GM21723 (cell line): ENCODE measurements around the gene THAP4.

ENCODE experiments used
- ATAC-seq: cut with Tn5 transposase; IDR thresholded peaks from one replicate; pipeline ENCODE4 v1.9.1; 2021; ENCODE audit warnings: mild to moderate bottlenecking, moderate library complexity; ENCODE audit not compliant: unreplicated experiment

THAP4 gene, protein sequence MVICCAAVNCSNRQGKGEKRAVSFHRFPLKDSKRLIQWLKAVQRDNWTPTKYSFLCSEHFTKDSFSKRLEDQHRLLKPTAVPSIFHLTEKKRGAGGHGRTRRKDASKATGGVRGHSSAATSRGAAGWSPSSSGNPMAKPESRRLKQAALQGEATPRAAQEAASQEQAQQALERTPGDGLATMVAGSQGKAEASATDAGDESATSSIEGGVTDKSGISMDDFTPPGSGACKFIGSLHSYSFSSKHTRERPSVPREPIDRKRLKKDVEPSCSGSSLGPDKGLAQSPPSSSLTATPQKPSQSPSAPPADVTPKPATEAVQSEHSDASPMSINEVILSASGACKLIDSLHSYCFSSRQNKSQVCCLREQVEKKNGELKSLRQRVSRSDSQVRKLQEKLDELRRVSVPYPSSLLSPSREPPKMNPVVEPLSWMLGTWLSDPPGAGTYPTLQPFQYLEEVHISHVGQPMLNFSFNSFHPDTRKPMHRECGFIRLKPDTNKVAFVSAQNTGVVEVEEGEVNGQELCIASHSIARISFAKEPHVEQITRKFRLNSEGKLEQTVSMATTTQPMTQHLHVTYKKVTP

DNA sequence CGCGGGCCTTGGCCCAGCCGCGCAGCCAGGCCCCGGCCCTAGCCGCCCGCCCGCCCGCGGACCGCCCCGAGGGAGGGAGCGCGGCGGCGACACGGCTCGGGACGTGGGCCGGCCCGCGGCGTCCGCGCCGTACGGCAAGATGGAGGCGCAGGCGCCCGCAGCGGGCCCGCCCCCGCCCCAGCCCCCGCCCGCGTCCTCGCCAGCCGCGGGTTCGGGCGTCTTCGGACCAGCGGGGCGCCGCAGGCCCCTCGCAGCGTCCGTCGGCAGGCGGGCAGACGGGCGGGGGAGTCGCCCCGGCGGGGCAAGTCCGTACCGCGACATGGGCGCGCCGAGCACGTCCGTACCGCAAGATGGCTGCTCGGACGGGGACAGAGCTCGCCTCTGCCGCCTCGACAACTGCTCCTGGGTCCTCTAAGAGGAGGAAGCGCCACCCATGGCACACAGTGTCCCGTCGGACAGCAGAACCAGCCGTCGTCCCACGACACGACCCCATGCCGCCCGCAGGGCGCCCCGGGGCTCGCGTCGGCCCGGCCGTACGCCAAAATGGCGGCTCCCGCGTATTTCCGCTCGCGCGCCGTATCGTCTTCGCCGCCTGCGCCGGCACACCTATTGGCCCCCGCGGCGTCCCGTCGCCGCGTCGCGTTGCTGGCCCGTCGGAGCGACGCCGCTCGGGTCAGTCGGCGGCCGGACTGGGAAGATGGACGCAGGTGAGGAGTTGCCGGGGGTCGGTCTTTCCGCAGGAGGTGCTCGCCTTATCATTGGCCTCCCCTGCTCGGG, at the start of gene THAP4, which contains the start of gene ATG4B:
Gene THAP4 (minus strand): TSS at position 141 of the 777 bp plus-strand sequence. CDS start 141 bp downstream, outside the sequence.
Gene ATG4B (plus strand): TSS at position 676 of the 777 bp plus-strand sequence. CDS start 22 bp downstream, at position 698.
- ATAC-seq: peak; percentile 62

DNA sequence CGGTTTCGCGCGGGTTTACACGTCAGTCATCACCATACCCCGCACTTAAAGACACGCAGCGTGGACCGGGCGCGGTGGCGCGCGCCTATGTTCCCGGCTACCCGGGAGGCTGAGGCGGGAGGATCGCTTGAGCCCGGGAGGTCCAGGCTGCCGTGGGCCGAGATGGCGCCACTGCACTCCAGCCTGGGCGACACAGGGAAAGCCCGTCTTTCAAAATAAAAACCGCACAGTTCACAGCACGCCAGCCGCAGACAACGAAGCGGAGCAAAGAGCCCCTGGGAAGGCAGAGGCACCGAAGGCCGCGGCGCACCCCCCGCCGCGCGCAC, 49.3 kb upstream of the THAP4 start:
- ATAC-seq: peak; percentile 22

DNA sequence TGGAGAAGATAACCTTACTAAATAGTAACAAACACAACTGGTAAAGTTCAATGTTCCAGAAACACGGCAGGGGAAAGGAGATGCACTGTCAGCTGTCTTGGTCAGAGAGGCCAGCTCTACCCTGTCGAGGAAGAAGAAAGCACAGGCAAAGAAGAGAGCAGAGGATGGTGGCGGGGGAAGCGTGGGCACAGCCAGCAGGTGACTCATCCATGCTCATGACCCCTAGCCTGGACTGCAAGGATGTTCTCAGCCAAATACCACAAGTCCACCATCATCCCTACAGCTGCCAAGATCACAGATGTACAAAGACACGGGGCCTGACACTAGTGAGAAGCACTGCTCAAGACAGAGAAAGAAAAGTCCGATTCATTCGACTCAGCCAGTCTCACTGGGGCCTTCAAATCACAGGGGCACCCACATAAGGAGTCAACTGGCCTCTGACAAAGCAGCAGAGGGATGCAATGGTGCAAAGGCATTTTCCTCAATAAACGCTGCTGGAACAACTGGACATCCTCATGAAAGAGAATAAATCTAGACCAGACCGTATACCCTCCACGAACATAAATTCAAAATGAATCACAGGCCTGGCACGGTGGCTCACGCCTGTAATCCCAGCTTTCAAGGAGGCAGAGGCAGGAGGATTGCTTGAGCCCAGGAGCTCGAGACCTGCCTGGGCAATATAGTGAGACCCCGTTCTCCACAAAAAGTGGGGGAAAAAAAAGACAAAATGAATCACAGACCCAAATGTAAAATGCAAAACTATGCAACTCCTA, 44.1 kb upstream of the THAP4 start:
- no peak for ATAC-seq

DNA sequence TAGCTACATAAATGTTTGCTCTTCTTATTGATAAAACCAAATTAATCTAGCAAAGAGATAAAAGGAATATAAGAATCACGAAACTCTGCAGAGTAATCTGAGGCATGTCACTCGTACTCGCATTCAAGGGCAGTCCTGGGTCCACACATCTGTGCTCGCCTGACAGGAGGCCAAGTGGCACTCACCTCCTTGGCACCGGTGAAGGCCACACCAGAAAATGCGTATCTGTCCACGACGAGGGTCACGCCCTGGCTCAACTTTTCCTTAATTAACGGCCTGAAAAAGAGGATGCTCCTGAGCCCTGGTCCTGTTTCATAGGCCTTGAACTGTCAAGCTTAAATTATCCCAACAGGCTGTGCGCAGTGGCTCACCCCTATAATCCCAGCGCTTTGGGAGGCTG, 43.1 kb upstream of the THAP4 start:
- ATAC-seq: no peak

DNA sequence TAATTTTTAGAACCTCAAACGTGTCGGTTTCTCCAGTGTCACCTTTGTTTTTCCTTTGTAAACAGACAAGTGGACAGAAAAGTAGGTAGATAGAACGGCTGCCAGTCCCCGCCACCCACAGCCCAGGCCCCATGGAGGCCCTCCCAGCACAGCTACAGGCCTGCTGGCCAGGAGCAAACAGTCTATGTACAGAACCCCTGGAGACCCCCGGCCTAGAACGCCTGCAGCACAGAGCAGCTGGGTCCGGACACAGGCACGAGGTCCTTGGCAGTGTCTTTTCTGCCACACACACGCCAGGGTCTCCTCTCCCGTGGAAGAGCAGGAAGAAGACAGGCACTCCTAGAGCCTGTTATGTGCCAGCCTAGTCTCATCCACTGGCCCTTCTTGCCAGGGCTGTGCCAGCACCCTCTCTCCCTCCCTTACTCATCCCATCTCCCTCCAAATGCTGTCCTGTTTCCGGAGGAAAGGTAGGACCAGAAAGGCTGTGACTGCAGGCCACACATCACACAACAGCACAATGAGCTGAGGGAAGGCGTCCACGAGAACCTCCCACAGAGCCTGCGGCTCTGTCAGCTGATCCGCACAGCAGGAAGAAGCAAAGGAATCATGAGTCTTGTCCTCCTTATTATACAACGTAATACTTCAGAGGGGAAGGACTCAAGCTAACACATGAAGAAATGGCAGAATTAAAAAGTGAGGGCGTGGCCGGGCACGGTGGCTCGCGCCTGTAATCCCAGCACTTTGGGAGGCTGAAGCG, 42.0 kb upstream of the THAP4 start:
- no peak for ATAC-seq

DNA sequence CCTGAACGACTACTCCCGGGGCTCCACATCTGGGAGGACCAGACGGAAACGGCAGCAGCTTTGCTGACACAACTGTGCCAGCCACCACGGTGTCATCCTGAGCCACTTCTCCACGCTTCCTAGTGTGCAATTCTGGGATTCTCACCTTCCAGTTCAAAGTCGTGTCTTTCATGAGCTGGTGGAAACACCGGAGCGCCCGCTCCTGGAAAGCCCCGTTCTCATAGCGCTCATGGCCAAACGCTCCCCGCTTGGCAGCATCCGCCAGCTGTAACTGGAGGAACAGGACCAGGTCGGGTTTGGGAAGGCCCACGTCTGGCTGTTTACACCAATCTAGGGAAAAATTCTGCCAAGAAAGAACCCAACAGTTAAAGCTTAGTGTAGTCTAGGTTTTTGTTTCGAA, 41.3 kb upstream of the THAP4 start:
- ATAC-seq: no peak

DNA sequence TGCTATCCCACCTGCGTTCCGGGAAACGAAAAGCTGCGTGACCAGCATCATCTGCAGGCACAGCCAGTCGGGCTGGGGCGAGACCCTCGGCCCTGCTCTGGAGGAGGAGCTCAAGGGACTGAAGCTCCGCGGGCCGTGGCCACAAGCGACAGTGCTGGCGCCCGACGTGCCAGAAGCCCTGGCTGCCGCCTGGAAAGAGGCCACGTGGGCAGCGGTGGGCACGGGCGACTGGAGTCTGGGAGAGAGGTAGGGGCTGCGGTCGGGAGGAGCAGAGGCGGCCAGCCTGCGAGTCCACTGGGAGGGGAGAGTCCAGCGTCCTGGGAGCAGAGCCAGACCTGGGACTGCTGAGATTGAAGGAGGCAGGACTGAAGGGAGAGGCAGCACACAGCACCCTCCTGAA, 40.4 kb upstream of the THAP4 start:
- no peak for ATAC-seq

DNA sequence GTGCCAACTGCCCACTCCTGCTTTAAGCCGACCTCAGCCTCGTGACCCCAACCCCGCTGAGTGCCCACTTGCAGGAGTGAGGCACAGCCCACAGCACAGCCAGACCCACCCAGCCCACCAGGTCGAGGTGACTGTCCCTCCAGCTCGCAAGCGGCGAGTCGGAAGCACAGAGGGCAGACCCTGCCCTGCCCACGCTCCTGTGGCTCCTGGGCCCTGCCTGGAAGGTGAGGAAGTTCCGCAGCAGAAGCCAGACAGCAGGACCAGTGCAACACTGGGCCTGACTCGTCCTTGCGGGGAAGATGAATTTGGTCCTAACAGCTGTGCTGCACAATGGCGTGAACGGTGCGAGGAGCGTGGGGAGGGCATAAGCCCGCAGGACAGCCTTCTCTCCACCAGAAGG, 39.7 kb upstream of the THAP4 start:
- ATAC-seq: no peak

DNA sequence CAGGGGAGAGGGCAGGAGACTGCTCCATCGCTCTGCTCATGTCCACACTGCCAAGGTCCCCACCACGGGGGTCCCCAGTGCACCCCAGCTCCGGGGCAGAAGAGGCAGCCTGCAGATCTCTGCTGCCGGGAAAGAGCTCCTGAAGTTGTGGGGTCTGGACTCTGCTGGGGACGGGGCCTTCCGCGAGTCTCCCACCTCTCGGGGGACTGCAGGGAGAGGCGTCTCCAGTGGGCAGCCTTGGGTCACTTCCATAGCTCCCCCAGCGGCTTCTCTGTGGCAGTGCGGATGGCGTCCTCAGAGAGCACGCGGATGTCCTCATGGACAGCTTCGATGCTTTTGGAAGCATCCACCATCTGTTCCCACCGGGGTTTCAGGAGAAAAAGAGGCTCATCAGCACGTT, 38.9 kb upstream of the THAP4 start:
- ATAC-seq: no peak

DNA sequence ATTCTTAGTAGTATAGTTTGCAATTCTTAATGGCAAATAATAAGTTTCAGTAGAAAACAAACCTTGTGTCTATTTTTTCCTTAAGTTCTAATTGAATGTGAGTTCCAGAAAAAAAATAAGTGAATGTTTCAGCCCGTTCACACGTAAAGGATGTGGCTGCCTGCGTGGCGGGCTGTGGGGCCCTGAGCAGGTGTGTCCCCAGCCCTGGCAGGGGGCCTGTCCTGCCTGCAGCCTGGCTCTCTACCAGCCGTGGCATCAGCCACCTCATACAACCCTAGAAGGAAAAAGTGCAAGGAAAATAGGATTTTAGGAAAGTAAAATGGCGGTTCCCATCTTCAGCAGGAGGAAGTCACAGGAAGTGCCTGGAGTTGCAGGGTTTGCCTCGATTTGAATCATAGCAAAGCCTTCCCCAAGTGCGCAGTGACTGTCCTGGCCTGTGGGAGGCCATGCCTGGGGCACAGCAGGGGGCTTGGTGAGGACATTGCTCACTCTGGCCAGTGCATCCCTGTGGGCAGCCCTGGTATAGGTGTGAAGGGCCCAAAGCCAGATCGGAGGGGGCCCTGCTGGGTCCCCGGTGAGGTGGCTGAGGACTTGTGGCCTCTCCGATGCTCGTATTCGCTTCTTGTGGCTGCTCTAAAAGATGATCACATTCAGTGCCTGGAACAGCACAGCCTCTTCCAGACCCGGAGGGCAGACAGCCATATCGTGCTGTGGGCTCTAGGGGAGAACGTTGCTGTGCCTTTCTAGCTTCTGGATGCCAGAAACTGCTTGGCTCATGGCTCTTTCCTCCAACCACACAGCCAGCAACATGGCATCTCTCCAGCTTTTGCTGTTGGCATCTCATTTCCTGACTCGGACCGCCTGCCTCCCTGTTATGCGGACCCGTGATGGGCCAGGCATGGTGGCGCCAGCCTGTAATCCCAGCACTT, 37.1 kb upstream of the THAP4 start:
- no peak for ATAC-seq

DNA sequence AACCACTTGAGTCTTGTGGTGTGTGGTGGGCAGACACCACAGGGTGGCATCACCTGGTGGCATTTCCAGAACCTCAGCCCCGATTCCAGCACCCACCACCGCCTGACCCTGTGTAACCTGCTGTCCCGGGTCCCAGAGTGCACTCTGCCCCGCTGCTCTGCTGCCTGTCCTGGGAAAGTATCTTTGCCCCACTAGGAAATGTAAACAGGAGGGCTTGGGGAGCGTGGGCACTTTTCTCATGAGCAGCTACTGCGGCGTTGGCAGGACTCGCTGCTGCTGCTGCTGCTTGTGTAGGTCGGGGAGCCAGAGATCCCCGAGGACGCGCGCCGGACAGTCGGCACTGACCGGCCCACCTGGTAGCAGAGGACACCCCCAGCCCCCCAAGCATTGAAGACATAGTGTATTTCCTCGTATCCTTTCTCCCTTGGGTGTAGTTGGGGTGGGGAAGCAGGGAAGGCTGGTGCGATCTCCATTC, 36.3 kb upstream of the THAP4 start:
- no peak for ATAC-seq

DNA sequence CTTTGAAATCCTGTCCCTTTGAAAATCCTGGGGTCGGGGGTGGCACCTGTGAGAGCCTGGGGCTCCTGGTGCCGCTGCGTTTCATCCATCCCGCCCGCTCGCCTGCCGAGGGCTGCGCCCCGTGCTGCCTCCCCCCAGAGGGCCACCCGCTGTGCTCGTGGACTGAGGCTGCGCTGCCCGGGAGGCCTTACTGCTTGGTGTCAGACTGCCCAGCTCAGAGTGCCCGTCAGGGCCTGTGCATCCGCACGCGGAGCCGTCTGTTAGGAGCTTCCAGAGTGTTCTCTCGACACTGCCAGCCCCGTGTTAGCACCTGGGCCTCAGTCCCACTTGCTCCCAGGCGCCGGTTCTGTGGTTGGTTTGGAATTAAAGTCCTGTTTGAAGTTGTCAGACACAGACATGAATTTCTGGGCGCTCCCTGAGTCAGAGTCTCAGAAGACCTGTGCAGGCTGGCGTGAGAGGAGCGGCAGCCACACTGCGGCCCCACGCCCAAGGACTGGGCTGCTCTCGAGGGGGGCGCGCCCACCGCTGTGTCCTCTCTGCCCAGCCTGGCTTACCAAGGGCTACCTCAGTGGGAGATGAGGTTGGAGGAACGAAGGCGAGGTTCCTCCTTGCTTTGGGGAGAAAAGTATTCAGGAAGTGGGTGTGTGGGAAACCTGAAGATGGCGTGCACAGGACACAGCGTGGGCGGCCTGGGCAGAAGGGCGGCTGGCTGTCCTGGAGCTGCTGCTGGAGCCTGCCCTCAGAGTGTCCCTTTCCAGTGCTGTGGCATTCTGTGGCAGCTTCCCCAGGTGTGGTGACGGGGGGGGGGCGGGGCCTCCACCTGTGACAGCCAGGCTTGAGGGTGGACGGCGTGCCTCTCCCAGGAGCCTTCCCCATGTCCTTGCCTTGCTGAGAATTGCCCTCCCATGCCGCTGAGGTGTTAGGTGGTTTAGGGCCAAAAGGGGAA, 35.6 kb upstream of the THAP4 start:
- ATAC-seq: no peak

DNA sequence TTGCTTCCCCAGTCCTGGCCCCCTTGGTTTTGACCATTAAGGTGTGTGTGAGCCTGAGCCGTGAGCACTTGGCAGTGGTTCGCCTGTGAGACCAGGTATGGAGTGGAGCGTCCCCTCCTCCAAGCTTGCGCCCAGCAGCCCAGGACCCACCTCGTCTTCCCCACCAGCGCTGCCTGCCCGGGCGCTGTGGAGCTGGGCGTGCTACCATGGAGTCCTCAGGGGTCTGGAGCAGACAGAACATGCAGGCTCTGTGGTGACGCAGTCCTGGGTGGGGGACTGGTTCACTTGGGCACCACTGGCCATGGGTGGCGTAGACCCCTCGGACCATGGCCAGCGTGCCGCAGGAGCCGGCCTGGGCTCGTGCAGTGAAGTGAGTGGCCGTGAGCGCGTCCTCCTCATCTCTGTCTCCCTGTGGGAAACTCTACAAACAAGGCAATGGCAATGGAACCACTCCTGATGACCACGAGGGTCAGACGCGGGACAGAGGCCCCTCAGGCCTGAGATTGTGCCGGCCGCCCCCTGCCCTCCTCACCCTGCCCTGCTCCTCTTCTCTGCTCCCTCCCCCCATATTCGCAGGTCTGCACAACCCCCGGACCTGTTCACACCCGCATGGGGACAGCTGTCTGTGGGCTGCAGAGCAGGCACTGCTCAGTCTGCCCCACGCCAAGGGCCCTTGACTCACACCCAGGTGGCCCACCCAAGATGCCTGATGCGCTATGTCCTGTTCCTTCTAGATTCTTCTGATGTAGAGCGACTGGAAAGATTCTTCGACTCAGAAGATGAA, 34.7 kb upstream of the THAP4 start:
- ATAC-seq: no peak

DNA sequence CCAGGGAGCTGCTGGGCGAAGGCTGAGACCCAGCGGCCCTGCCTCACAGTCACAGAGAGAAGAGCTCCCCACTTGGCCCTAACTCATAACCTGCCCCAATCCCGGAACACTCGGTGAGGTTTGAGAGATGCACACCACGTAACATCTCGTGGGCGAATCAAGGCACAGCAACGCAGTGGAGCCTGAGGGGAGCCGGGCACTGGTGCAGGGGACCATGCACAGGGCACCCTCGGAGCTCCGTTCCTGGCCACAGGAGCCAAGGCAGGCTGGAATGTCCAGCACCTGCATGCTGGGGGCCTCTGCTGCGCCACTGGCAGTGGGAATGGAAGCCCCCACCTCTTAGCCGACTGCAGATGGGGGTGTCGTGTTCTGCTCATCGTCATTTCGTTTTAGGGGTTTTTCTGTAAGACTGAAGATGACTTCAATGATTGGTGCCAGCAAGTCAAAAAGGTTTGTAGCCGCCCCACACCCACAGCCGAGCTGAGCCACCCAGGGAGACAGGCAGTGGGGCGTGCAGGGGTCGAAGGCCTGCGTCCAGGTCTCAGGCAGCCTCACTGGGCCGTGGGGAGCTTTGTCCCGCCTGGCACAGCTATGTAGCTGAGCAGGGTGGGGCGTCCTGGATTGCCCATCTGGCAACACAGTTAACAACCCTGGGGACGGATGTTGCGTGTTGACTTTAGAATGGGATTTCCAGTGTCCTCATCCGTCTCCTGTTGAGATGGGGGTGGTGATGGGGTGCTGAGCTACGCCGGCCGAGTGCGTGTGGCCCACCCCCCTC, 33.6 kb upstream of the THAP4 start:
- no peak for ATAC-seq

DNA sequence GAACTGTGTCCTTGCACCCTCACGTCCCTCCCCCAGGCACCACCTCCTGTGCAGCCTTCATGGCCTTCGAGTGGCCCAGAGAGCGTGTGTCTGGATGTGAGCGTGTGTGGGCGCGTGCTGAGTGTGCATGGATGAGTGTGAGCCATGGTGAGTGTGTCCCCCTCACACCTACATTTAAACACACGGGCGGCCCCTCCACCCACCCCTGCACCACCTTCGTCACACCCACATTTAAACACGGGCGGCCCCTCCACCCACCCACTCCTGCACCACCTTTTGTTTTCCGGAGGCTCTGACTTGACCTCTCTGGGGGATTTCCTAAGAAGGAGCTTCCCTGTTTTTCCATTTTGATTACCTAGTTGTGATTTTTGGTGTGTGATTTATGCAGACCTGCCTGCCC, 31.9 kb upstream of the THAP4 start:
- no peak for ATAC-seq

DNA sequence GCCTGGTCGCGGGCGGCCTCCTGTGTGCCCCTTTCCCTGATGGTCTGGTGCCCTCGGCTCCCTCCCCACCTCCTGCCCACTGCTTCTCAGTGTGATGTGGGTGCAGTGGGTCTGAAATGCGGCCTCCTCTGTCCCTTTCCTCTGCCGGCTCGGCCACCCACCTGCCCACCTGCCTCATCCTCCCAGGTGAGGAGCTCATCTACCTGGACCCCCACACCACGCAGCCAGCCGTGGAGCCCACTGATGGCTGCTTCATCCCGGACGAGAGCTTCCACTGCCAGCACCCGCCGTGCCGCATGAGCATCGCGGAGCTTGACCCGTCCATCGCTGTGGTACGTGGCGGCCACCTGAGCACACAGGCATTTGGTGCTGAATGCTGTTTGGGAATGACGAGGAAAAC, 31.4 kb upstream of the THAP4 start:
- ATAC-seq: no peak
